LHCN-M2 (cell line): ENCODE measurements around the gene CCDC12. TPM values are rescaled to one million over a fixed set of nuclear protein-coding genes. Genes with fewer than 3 reads are reported as not detected.

ENCODE experiments used
- DNase-seq: peaks from one replicate; pipeline ENCODE4 v3.0.0-alpha.2; 2012; ENCODE audit warnings: low read depth
- total RNA-seq: library from RNA; depleted of rRNA; stranded (reverse); fragments of >200 nt; gene quantifications from 2 replicates; pipeline ENCODE4 v1.2.3, GENCODE V29; 2014

The CCDC12 gene
- total RNA-seq, 1 experiment from 2014 or later = 31.2 TPM

DNA sequence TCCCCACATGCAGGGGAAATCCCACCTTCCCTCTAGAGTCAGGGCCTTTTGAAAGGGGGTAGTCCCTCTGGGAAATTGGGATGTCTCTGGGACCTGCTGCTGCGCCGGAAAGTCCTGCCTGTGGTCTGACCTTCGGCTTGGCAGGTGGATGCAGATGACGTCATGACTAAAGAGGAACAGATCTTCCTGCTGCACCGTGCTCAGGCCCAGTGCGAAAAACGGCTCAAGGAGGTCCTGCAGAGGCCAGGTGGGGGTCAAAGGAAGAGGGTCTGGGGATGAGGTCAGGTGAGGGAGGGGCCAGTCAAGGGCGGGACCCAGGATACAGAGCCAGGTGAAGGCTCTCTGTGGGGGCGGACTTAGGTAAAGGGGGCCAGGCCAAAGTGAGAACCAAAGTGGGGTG is 82.8 kb downstream of the CCDC12 start:
- DNase-seq = no peak

GRCh38 chr3:46893146-46893748 is 83.3 kb downstream of the CCDC12 start:
- DNase-seq = no peak

GRCh38 chr3:46892285-46893145 is 84.0 kb downstream of the CCDC12 start:
- DNase-seq = peak; percentile 74

DNA sequence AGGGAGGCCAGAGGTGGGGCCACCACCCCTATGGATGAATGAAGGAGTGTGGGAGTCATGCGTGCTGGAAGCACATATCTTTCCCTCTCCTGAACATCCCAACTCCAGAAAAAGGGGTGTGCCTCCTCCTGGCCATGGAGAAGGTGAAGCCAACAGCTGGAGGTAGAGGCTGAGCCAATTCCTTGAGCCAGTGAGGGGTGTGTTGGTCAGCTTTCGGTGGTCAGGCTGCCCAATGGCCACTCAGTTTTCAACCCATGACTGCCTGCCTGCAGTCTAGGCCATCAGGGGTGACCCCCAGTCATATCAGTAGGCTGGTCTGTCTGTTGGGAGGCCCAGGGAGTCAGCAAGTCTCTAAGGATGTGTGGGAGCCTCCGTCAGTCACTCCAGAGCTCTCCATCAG is 85.4 kb downstream of the CCDC12 start:
- no peak for DNase-seq

GRCh38 chr3:46890132-46890531 is 86.4 kb downstream of the CCDC12 start:
- no peak for DNase-seq

GRCh38 chr3:46889381-46890110 is 87.0 kb downstream of the CCDC12 start:
- no peak for DNase-seq

DNA sequence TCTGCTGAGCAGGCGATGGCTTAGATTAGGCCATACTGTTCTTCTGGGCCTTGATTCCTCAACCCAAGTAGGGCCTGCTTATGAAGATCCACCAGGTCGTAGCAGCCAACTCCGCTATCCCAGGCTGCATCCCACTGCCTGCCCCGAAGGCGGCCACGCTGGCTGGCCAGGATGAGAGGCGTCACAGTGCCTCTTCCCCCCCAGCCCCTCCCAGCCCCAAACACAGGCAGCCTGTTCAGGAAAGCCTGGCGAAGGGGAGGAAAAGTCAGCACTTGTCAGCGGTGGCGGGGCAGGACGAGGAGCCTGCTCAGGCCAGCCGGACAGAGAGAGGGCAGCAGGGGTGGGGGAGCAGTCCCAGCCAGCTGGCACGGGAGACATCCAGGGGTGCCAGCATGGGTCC is 87.8 kb downstream of the CCDC12 start:
- no peak for DNase-seq

- DNase-seq = no peak
Measured at GRCh38 chr3:46887980-46888494, 88.5 kb downstream of the CCDC12 start.

DNA sequence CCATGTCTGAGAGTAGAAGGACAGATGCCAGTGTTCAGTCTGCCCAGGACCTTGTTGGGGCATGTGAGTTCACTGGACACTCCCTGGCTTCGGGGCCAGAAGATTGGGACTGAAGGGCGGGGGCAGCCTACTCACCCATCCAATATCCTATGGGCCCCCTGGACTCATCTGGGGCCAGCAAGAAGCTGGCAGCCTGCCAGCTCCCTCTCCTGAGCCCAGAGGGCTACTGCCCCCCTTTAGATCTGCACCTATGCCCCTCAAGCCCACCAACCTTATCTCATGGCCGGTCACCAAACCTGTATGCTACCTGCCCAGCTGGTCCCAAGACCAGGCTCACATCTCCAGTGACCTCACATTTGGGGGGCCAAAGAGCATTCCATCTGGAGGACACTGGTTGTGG is 90.9 kb downstream of the CCDC12 start:
- DNase-seq = no peak

- DNase-seq = no peak
Measured at GRCh38 chr3:46884929-46885328, 91.6 kb downstream of the CCDC12 start.

GRCh38 chr3:46884427-46884826 is 92.1 kb downstream of the CCDC12 start:
- no peak for DNase-seq

DNA sequence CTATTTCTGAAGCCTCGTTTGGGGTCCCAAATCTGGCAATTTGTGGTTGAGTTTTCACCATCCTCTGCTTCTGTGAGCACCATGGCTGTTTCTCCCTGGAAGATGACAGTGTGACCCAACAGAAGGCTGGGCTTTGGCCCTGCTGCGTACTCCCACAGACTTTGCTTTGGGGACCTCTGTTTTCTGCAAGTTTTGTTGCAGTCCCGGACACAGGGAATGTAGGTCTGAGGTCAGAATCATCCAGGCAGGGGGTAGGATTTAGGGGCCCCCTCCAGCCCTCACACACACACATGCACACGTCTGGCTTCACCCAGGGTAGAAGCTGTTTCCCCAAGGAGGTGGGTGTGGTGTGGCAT is 92.7 kb downstream of the CCDC12 start:
- DNase-seq = no peak

GRCh38 chr3:46883054-46883829 is 93.3 kb downstream of the CCDC12 start:
- no peak for DNase-seq

DNA sequence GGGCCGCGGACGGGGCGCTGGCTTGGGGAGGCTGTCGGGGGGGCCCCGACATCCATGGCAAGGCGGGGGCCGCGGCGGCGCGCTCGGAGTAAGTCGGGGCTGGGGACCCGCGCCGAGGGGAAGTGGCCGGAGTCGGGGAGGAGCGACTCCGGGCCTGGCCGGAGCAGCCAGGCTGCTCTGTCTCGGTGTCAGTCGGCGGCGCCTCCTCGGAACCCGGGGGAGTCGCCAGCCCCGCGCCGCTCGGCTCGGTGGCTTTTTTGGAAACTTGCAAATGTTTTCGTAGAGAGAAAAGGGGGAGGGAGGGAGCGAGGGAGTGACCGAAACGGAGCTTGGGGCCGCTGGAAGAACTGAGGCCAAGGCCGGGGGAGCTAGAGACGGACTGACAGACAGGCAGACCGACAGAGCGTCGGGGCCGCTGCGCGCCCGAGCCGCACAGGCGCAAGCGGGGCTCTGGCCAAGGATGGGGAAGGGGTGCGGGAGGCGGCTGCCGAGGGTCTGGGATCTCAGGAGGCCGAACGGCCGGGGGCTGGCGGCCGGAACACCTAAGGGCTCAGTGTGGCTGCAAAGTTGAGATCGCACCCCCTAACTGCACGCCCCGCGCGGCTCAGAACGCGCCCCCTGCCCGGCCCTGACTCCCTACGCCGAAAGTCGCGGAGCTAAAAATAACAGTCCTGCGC is 94.0 kb downstream of the CCDC12 start:
- DNase-seq = no peak

DNA sequence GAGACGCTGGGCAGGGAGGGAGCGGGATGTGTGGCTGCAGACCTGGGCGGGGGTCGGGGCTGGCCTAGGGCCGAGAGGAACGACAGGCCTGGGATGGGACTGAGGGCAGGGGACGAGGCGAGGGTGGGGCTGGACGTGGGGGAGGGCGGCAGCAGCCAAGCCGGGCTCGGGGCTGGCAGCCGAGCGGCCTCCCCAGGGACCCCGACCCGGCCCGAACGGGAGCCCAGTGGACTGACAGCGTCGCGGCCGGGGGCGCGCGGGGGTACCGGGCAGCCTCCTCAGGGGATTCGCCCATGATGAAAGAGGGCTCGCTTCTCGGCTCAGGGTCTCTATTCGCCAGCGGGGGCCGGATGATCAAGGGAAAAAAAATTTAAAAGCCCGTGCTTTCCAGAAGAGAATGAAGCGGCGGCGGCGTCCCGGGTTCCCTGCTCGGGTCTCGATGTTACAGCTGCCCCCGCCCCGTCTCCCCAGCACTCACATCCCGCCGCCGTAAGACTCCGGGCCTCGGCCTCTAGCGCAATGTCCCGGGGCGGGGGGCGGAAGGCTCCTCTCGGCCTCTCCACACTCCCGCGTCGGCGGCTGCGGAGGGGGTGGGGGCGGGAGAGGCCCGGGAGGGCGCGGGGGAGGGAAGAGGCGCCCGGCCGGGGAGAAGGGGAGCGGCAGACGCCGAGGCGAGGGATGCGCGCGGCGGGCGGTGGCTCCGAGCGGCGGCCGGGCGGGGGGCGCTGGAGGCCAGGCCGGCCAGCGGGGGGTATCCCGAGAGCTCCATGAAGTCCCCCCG is 94.8 kb downstream of the CCDC12 start:
- DNase-seq = no peak

DNA sequence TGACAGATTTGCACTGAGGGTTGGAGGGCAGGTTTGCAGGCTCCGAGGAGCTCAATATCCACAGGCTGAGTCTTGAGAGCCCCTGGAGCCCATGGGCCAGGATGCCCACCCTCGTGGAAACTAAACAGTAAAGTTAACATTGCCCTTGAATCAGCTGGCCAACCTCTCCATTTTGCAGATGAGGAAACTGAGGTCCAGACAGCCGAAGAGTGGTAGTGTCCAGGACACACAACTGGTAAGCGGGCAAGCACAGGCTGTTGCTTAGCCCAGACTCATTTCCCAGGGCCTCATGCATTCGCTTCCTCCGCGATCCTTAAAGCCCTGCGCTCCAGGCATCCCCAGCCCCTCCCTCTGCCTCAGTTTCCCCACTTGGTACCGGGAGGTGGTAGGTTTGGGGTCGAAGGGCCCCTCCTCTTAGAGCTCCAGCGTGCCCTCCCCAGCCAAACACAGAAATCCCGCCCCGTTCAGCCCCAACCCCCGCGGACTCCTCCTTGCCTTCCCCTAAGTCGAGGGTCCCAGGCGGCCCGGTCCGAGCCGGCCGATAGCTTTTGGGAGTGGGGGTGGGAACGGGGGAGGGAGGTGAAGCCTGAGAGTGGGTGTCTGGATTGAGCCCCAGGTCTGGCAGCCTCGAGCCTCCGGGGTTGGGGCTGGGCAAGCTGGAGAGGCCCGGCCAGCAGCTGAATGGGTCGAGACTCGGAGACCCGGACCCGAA is 95.5 kb downstream of the CCDC12 start:
- no peak for DNase-seq

GRCh38 chr3:46878781-46879436 is 97.6 kb downstream of the CCDC12 start:
- DNase-seq = no peak

DNA sequence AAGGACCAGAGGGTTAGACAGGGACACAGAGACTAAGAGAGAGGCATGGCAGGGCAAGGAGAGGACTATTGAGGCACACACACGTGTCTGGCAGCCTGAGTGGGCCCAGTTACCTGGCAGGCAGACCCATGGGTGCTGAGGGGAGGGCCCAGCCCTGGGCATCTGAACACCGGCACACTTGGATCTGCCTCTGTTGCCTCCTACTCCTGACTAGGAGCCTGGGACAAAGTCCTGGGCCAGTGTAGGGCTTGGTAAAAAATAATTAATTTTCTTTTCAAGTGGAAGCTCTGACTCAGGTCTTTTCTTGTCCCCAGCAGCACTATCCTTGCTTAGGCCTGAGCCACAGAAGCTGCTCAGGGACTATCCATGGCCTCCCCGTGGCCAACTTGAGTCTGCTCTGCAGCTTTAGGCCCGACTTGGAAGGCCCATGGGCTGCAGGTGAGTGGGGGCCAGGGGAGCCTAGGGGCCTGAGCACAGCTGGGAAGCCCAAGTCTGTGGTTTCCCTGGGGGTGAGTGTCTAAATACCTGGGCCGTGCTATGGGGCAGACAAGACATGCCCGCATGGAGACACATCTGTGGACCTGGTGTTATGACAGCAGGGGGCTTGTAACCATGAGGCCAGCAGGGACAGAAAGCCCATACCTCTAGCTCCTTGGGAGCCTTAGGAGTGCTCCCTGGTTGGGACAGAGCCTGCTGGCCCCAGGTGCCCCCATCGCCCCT is 99.0 kb downstream of the CCDC12 start, which contains the start of gene PTH1R:
Gene PTH1R (plus strand): TSS at position 316 of the 720 bp plus-strand sequence. CDS start 5,839 bp downstream, outside the sequence.
- DNase-seq = no peak
